Loucy (cell line): Measurements from ENCODE around the gene COL11A1.

Experiments used
- EZH2phosphoT487 ChIP-seq: fragments of 200-600 bp; IDR thresholded peaks from 2 replicates; pipeline ENCODE4 v1.6.1; 2018; ENCODE audit warnings: antibody characterized with exemption, mild to moderate bottlenecking, moderate library complexity, borderline replicate concordance
- TF ChIP-seq, protein P1 (sequence below): fragments of 200-600 bp; sonication (generic); conservative IDR thresholded peaks from 2 replicates; pipeline ENCODE4 v1.5.1; 2014; ENCODE audit warnings: mild to moderate bottlenecking, antibody characterized with exemption, low read length

GRCh38 chr1:102842606-102843005 is 265.7 kb downstream of the COL11A1 start:
- TF ChIP-seq, protein P1, sequence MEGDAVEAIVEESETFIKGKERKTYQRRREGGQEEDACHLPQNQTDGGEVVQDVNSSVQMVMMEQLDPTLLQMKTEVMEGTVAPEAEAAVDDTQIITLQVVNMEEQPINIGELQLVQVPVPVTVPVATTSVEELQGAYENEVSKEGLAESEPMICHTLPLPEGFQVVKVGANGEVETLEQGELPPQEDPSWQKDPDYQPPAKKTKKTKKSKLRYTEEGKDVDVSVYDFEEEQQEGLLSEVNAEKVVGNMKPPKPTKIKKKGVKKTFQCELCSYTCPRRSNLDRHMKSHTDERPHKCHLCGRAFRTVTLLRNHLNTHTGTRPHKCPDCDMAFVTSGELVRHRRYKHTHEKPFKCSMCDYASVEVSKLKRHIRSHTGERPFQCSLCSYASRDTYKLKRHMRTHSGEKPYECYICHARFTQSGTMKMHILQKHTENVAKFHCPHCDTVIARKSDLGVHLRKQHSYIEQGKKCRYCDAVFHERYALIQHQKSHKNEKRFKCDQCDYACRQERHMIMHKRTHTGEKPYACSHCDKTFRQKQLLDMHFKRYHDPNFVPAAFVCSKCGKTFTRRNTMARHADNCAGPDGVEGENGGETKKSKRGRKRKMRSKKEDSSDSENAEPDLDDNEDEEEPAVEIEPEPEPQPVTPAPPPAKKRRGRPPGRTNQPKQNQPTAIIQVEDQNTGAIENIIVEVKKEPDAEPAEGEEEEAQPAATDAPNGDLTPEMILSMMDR: no peak
- TF ChIP-seq EZH2phosphoT487: no peak
